ENCODE results near the gene MPPED2.

DNA sequence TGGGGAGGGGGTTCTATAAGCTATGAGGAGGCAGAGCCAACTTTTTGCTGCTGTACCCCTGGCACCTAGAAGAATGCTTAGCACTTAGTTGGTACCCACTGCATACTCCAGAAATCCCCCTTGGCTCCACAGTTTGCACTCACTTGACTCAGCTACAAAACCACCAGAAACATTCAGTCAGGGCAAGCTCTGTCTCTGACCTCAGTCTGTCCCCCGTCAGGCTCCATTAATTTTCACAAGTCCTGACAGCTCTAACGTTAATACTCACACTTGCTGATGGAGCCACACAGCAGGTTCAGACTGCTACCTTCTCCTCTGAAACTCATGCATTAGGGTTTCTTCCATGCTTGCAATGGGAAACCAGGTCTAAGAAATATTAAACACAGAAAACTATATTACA lies 81.7 kb downstream of the MPPED2 start:
- no peak for TF ChIP-seq YY1 (IDR thresholded peaks at IDR 0.05; ENCODE audit: insufficient read depth, insufficient read length)
- TF ChIP-seq ZNF274 (IDR thresholded peaks at IDR 0.05; ENCODE audit: low read depth, low read length): no peak
- no peak for TF ChIP-seq SUZ12 (IDR thresholded peaks at IDR 0.05; ENCODE audit: extremely low read depth, insufficient read depth, insufficient read length)
